IPS-NIHi11 (cell line): ENCODE results near the gene PAPPA.

Experiments used
- DNase-seq: peaks from one replicate; pipeline ENCODE4 v3.0.0; 2012; ENCODE audit warnings: mixed read lengths, low spot score

Gene PAPPA

DNA sequence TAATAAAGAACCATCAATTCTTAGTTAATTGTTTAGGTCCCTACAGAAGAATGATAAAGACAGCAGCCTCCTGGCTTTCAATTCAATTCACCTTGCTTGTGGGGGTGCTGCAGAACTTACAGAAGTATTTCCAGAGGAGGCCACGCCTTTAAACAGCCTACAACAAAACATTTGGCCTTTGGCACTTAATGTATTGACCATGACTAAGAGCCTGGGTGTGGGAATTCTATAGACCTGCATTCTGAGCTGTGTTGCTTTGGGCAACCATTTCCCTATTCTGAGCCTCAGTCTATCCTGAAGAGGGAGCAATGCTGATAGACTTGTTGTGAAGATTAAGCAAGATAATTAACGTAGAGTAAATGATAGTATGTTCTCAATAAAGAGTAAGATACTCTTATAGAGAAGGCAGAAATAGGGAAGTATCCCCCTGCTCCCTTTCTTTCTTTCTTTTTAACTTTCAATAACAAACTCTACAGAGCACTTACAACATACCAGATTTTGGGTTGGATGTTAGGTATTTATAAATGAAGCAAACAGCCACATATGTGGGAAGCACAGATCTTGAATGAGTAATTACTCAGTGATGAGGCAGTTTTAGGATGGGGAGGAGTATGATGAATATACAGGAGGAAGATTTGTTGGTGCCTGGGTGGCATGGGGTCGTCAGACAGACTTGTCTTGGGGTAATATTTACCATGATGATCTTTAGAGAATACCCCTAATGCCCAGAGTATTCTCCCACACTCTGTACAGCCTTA is 28.4 kb downstream of the PAPPA start:
- DNase-seq = no peak

DNA sequence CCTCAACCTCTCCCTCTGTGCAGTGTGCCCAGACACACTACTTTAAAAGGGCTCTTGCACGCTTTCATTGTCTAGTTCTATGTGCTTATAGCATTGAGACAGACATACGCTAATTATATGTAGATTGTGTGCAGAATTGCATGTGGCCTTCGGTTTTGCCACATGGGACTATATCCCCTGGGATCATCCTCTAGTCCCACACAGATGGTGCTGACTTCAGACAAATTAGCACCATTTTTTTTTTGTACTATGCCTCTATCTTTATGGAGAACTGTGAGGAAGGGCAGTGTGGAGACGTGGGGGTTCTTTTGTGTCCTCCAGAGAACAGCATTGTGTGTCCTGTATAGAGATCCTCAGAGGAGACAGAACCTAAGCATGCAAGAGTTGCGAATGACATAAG is 29.3 kb downstream of the PAPPA start:
- DNase-seq = no peak

DNA sequence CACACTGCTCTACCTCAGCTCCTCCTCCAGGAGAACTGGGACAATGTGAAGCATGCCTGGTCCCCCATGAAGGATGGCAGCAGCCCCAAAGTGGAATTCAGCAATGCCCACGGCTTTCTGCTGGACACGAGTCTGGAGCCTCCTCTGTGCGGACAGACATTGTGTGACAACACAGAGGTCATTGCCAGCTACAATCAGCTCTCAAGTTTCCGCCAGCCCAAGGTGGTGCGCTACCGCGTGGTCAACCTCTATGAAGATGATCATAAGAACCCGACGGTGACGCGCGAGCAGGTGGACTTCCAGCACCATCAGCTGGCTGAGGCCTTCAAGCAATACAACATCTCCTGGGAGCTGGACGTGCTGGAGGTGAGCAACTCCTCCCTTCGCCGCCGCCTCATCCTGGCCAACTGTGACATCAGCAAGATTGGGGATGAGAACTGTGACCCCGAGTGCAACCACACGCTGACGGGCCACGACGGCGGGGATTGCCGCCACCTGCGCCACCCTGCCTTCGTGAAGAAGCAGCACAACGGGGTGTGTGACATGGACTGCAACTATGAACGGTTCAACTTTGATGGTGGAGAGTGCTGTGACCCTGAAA is 34.1 kb downstream of the PAPPA start:
- no peak for DNase-seq

DNA sequence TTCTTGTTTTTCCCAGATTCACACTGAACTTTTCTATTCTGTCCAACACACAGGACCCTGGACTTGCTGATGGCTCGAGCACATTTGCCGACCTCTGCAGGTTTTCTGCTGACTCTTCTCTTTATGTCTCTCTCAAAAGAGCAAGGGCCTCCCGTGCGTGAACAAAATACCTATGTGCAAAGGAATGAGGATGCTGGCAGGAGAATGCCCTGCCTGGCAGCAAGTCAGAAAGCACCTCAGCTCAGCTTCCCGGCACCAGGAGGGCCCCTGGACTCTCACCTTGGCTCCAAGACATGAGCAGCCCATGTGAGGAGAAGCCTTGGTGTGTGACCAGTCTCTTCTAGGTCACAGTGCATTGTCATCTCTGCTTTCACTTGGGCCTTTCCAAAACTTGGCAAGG is 36.1 kb downstream of the PAPPA start:
- no peak for DNase-seq

DNA sequence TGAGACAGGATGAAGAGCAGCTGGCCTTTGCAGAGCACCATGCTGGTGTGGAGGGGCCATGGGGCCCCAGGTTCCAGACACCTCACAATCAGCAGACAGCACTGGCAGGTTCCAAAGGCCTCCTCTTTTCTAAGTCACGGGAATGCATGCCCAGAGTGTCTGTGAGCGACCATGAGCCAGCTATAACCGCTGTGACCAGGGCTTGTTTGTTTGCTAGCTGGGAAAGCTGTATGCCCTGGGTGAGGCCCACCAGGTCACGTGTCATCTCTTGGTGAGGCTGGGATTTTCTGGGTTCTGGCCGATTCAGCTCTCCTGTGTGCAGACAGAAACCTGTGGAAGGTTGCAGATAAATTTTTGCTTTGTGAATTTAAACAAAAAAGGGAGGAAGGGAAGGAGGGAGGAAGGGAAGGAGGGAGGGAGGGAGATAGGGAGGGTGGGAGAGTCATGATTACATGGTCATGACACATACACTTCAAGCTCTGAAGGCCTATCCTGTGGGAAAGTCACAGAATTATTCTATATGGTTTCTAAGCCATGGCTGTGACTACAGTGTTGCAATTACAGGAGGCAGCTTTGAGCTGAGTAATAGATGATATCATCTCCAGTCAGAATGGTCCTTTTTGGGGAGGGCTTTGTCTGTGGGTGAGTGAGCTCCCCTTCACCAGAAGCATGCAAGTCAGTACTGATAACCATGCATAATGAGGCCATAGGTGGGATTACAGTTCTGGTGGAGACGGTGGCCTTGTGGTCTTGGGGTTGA is 37.2 kb downstream of the PAPPA start:
- DNase-seq = no peak

DNA sequence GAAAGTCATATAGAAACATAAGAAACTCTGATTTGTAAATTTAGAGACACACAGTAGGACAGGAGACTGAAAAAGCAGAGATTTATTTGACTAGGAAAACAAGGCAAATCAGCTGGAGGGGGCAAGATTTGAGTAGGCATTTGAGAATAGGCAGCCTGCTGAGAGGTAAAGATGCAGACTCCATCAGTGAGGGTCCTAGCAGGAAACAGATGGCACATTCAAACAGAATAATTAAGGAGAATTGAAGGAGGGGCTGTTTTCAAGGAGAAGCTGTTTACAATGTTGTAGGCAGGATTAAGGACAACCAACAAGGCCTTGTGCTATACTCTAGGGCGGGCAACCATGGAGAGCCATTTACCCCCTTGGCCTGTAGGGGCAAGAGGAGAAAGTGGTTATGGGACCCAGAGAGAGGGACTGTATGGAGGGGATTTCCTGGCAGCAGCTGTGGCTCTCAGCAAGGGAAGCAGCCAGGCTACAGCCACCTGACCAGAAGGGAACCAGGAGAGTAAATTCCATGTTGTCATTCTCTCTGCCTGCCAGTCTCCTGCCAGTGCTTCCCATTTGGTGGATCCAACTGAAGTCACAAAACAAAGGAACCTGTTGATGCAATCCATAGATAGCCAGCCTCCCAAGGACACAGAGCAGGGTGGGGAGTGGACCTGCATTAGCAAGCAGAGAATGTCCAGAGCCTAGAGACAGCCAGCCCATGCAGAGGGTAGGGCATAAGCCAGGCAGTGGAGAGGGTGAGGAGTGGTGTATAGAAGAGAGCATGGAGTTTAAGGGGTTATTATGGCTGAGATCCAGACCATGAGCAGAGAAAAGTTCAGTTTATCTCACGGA is 38.2 kb downstream of the PAPPA start:
- peak; percentile 35 for DNase-seq

DNA sequence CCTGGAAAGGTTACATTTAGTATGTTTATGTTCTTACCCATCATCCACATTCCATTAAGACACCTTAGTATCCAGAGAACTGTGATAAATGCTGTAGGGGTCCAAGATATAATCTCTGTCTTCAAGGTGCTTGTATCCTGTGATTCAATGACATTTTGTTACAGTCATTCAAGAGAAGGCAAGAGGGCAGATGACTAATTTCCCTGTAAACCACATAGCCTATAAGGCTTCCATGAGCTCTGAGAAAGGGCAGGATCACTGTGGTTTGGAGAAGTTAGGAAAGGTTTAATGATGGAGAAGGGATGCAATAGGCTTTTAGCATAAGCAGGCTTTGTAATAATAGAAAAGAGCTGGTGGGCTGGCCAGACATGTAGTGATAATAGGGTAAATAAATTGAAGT is 40.0 kb downstream of the PAPPA start:
- no peak for DNase-seq

DNA sequence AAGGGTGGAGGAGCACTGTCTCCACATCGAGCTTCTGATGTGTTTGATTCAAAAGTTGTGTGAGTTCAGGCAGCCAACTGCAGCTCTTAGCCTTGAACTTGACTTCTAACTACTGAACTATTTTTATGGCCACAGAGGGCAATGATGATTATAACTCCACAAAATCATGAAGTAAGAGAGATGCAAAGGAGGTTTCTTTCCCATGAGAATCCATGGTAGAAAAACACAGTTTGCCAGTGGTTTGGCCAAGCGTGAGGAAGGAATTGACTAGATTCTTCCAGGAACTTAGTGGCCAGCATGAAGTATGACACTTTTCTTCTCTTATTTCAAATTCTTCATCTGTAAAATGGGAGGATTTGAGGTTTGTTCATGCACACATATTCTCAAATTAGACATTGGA is 43.2 kb downstream of the PAPPA start:
- DNase-seq = no peak

DNA sequence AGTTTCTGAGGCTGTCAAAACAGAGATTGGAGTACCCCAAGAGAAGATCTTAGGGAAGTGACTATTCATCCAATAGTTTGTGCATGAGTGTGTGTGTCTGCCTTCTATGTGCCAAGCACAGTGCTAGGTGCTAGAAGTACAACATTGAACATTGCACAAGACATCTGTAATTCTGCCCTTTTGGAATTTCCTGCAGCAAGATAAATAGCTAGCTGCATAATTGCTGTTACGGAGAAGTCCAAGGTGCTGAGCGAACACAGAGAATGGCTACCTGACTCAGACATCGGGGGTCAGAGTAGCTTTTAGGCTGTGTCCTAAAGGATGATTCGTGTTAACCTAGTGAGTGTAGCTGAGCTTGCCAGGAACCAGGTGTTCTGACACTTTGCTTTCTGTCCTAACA is 44.8 kb downstream of the PAPPA start:
- no peak for DNase-seq

DNA sequence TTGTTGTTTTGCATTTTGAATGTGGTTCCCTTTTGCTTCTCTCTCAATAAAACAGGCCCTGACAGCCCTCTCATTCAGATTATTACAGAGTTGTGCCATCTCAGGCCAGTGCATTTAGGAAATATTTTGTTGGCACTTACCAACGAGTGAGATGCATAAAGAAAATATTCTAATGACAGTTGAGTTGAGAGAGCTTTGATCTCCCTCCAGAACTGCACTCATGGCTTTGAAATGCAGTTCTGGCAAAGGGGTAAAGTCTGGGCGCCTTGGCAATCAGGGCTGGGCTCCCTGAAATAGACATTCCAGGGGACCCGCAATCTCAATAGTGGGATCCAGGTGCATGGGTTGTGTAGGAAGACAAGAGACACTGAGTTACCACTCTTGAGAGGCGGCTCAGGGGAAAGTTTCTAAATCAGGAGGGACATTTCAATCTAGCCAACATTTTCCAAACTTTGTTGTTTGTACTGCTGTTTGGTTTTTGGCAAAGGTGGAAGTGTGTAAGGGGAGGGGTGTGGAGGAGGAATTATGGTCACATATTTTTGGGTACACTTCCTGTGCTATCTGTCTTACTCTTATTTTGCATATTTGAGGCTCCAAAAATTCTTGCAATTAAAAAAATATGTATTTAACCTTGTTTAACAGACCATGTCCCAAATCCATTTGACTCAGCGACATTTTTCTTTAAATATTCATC is 48.8 kb downstream of the PAPPA start:
- no peak for DNase-seq

DNA sequence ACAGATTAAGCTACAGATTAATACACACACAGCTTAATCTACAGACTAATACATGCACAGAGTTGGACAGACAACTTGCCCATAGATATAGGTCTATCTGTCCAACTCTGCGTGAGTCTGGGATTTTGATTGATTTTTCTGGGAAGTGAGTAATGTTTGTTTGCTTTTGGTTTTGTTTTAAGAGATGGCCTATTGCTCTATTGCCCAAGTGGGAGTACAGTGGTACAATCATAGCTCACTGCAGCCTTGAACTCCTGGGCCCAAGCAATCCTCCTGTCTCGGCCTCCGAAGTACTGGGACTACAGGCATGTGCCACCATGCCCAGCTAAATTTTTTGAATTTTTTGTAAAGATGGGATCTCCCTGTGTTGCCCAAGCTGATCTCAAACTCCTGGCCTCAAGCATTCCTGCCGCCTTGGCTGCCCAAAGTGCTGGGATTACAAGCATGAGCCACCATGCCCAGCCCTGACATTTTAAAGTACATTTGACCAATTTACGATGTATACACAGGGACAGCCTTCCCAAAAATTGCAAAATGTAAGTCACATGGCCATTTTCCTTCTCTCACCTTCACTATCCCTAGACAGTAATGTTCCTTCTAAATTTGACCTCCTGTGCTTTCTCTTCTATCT is 50.8 kb downstream of the PAPPA start:
- no peak for DNase-seq

DNA sequence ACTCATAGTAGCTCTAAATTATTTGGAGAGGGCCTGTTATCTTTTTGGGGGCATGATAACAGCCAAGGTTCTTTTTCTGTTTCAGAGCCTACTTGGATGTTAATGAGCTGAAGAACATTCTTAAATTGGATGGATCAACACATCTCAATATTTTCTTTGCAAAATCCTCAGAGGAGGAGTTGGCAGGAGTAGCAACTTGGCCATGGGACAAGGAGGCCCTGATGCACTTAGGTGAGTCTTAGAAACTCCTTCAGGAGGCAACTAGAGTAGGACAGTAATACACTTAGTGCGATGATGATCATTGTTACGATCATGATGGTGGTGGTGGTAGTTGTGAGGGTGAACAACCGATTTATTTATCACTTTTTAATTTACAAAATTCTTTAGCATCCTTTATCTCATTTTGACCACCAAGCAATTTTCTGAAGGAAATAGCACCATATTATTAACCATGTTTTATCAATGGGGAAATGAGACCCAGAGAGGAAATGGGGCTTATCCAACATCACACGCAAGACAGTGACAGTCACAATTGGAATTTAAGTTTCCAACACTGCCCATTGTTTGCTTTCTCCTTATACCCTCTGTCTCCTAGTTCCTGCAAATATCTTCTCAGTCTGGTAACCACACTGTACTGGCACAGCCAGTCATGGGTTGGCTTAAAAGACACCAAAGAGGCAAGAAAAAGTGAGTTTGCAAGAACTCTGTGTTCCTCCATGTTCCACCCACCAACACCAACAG is 54.0 kb downstream of the PAPPA start:
- no peak for DNase-seq

DNA sequence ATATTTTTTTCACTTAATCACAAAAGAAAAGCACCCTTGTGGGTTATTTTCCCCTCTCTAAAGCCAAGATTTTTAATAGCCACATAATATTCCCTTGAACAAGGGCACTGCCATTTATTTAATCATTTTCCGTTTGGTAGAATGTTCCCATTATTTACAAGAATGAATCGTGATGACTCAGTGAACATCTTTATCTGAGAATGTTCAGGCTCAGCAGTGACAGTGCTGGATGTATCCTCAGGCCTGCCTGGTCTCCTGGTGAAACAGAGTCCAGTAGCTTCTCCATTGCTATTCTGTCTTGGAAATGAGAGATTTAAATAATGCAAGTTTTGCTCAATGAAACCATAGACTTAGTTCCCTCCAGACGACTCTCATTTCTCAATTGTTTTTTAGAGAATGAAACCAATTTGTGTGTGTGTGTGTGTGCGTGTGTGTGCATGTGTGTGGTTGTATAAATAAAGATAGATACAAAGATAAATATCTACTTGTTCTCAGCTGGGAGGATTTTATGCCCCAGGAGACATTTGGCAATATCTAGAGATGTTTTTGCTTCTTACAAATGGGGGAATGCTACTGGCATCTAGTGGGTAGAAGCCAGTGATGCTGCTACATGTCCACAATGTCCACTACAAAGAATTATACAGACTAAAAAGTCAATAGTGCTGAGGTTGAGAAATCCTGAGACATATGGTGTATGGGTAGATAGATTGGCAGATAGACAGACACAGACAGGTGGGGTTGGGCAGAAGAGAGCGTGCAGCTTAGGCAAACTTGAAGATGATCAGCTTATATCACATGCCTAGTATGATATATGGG is 55.0 kb downstream of the PAPPA start:
- DNase-seq = no peak

DNA sequence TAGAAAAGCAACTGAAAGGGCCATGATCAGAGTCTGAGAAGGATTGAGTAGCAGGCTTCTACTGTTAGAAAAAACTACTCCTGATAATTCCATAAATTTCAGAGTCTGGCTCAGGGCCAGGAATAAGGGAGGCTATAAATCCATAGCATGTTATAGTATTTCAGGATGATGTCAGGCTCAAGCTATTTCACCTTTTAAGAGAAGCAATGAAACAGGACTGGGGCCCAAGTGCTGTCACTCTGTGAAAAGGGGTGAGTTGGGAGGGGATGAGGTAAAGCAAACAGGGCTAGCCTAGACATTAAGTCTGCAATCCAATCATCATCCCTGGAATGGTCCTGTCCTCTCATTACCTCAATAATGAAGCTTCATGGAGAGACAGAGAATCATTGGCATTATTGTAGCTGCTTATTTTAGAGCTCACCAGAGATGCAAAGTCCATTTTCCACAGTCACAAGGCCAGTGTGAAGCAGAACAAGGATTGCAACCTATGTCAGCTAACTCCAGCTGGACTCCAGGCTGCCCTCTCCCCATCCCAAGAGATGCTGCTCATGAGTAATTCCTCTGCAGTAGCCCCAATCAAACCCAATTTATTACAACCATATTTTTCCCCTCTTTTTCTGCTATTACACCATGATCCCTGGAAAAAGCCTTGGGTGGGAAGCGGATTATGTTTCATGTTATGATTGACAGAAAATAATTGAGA is 56.0 kb downstream of the PAPPA start:
- no peak for DNase-seq

DNA sequence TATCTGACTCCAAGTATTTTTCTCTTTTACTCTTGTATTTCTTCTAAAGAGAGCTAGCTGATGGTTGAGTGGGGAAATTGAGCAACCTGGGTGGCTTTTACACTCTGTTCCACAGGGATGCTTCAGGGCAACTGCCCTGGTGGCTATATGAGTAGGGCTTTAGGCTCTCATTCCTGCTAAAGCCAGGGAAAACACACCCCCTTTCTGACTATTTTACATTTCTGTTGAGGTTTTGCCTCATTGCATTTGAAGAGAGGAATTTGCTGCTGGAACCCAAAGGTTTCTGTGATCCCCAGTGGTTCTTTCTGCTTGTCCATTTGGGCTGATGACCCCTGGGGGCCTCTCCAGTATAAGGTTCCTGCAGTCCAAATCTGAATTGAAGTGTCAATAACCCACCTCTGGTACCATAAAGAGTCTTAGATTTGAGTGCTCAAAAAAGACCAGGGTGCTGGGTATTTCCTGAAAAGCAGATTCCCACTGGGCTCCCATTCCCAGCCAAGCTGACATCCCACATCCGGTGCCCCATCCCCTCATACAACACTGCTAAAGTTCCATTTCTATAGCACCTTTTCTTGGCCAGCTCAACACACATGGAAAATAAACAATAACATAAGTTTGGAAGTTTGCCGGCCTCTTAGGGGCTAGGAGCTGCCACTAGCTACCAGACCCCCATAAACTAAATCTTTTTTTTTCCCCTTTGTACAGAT is 59.5 kb downstream of the PAPPA start:
- peak; percentile 11 for DNase-seq

DNA sequence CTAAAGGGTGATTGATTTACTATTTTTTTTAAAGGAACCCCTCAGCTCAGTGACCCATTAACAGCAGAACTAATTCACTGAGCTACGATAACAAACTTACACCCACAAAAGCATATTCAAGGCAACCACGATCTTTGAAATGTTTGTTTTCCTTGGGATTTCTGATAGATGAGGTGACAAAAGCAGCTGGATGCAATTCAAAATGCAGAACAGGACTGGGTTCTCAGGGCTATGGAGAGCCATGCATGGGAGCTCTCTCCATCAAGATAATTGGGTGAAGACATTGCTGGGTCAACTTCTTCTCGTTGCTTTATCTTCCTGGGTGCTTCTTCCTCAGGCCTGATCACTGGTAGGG is 60.1 kb downstream of the PAPPA start:
- DNase-seq = no peak

DNA sequence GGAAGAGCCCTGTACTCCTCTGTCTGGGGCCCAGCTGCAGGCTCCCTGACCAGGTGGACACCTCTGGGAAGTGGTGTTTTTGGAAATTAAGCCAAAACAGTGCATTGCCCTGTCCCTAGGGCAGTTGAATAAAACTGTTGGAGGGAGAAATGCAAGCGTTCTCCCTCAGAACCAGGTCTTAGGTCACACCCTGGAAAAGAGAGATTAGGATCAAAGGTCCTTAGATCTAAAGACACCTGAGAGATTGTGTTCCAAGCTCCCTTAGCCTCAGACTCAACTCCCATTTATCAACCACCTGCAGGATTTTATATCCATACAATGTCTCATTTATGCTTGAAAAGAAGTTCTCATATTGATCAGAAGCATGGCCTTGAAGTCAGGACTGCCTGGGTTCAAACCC is 64.8 kb downstream of the PAPPA start:
- no peak for DNase-seq

DNA sequence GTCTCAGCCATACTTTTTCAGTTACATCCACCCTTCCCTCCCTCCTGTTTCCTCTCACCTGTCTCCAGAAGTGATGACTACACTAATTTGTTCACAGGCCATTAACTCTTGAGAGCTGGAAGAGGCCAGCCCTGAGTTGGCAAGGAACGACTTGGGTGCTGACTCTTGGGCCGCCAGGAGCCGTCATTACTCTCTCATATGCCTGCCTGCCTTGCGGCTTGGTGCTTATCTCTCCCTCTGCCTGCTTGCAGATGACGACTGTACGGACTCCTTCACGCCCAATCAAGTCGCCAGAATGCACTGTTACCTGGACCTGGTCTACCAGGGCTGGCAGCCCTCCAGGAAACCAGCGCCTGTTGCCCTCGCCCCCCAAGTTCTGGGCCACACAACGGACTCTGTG is 66.1 kb downstream of the PAPPA start:
- DNase-seq = no peak

DNA sequence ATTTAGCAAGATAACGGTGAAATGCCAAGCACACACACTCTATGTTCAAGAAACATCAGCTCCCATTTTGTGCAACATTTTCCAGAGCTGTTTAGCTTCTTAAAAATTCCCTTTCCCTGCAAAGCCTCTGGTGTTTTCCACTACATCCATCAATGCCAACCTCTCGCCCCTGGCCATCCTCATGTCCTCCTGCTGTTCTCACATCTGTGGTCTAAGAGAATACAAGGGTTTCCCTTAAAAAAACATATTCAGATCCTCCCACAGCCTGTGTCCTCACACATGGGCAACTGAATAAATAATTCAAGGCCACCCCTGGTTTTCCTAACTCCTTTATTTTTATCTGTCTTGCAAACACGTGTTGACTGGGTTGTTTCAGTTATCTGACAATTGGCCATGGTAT is 70.3 kb downstream of the PAPPA start:
- no peak for DNase-seq
